OCI-LY1 (cell line): ENCODE data around the gene CYTH4.

Experiments used
- H2AFZ ChIP-seq: fragments of 200-600 bp; sonication (generic), shearing (Covaris generic); 2 replicates; pipeline ENCODE4 v1.6.0; 2014; ENCODE audit warnings: antibody characterized with exemption, mild to moderate bottlenecking, low read length
- H3F3A ChIP-seq: fragments of 200-600 bp; sonication (generic), shearing (Covaris generic); 2 replicates; pipeline ENCODE4 v1.6.0; 2014; ENCODE audit warnings: mild to moderate bottlenecking, antibody characterized with exemption, low read length, moderate library complexity; ENCODE audit not compliant: insufficient read depth
- H3K27ac ChIP-seq: fragments of 200-600 bp; sonication (generic); 2 replicates; pipeline ENCODE4 v1.5.1; 2014; ENCODE audit warnings: low read length, mixed run types, mild to moderate bottlenecking, low read depth; ENCODE audit not compliant: poor library complexity, severe bottlenecking
- H3K27me3 ChIP-seq: fragments of 200-600 bp; sonication (generic); 2 replicates; pipeline ENCODE4 v1.6.0; 2014; ENCODE audit warnings: antibody characterized with exemption, mild to moderate bottlenecking, low read length, moderate library complexity; ENCODE audit not compliant: insufficient read depth
- H3K36me3 ChIP-seq: fragments of 200-600 bp; sonication (generic); 2 replicates; pipeline ENCODE4 v1.6.1; 2014; ENCODE audit warnings: mild to moderate bottlenecking, antibody characterized with exemption, low read length, moderate library complexity, mixed read lengths; ENCODE audit not compliant: insufficient read depth
- H3K4me1 ChIP-seq: fragments of 200-600 bp; sonication (generic); 2 replicates; pipeline ENCODE4 v1.5.1; 2014; ENCODE audit warnings: mild to moderate bottlenecking, low read length, moderate library complexity; ENCODE audit not compliant: insufficient read depth, severe bottlenecking
- H3K4me2 ChIP-seq: fragments of 200-600 bp; sonication (generic), shearing (Covaris generic); 2 replicates; pipeline ENCODE4 v1.6.1; 2014; ENCODE audit warnings: low read length
- H3K4me3 ChIP-seq: fragments of 200-600 bp; sonication (generic); 2 replicates; pipeline ENCODE4 v1.5.1; 2014; ENCODE audit warnings: low read length, low read depth, mild to moderate bottlenecking, mixed read lengths; ENCODE audit not compliant: poor library complexity, severe bottlenecking
- H3K79me2 ChIP-seq: fragments of 200-600 bp; shearing (Covaris generic); 2 replicates; pipeline ENCODE4 v1.6.1; 2016; ENCODE audit warnings: mixed run types, low read length, mixed read lengths; ENCODE audit not compliant: insufficient read depth
- H3K9ac ChIP-seq: fragments of 200-600 bp; sonication (generic), shearing (Covaris generic); 2 replicates; pipeline ENCODE4 v1.6.1; 2014; ENCODE audit warnings: mild to moderate bottlenecking, low read length, mixed read lengths
- H3K9me2 ChIP-seq: fragments of 200-600 bp; sonication (generic), shearing (Covaris generic); 2 replicates; pipeline ENCODE4 v1.6.1; 2014; ENCODE audit warnings: low read depth, mild to moderate bottlenecking, low read length, mixed read lengths
- H3K9me3 ChIP-seq: fragments of 200-600 bp; shearing (Covaris generic); 2 replicates; pipeline ENCODE4 v1.6.1; 2014; ENCODE audit warnings: low read length, mixed read lengths
- H4K20me1 ChIP-seq: fragments of 200-600 bp; sonication (generic), shearing (Covaris generic); 2 replicates; pipeline ENCODE4 v1.6.0; 2016; ENCODE audit warnings: mild to moderate bottlenecking, low read length; ENCODE audit not compliant: insufficient read depth
- CTCF ChIP-seq: fragments of 200-600 bp; sonication (generic), shearing (Covaris generic); IDR thresholded peaks from 2 replicates; pipeline ENCODE4 v1.5.1; 2017; ENCODE audit warnings: mild to moderate bottlenecking, antibody characterized with exemption, low read length, moderate library complexity, mixed read lengths
- EZH2 ChIP-seq: fragments of 200-600 bp; sonication (generic), shearing (Covaris generic); IDR thresholded peaks from 2 replicates; pipeline ENCODE4 v1.8.0; 2017; ENCODE audit warnings: borderline replicate concordance, mixed run types, mild to moderate bottlenecking, antibody characterized with exemption, low read length, moderate library complexity, mixed read lengths

CYTH4 gene

GRCh38 chr22:37279331-37280181 lies 2.8 kb upstream of the CYTH4 start:
- Histone ChIP-seq H3K27me3 (peaks cover 11% of the 10 kb centered on the region; the same call in 1 of the 2 replicates), H2AFZ (no peak overlapping the region), H4K20me1 (no peaks in the 10 kb centered on the region), H3K4me2 (no peak overlapping the region), H3K27ac (no peak overlapping the region), H3K9me3 (no peaks in the 10 kb centered on the region; the same call in 1 of the 2 replicates), H3K9ac (no peak overlapping the region), H3F3A (no peaks in the 10 kb centered on the region), H3K9me2 (no peaks in the 10 kb centered on the region), H3K36me3 (no peaks in the 10 kb centered on the region; the same call in 1 of the 2 replicates), H3K4me3 (no peak overlapping the region), H3K79me2 (no peaks in the 10 kb centered on the region), H3K4me1 (peaks cover 31% of the 10 kb centered on the region)
- TF ChIP-seq EZH2: no peak
- TF ChIP-seq CTCF: no peak

DNA sequence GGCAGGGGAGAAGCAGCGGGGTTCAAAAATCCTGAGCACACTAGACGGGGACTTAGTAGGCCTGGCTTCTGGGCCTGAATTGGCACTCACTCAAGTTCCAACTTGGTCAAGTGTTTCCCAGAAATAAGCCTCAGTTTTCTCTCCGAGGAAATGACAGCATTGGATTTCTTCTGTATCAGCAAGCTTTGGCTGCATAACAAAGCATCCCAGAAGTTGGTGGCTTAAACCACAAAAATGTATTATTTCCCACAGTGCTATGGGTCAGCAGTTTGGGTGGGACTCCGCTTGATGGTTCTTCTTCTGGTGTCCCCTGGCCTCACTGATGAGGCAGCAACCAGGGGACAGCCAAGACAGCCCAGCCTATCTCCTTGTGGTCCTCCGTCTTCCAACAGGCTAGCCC lies 1.6 kb upstream of the CYTH4 start:
- Histone ChIP-seq H3K4me1 (peaks cover 33% of the 10 kb centered on the region), H3K36me3 (no peaks in the 10 kb centered on the region; the same call in 1 of the 2 replicates), H3K4me3 (no peak overlapping the region), H3K9me2 (no peaks in the 10 kb centered on the region), H3K79me2 (no peaks in the 10 kb centered on the region), H3K27ac (no peak overlapping the region), H4K20me1 (no peaks in the 10 kb centered on the region), H3K4me2 (no peak overlapping the region), H2AFZ (no peak overlapping the region), H3K9ac (no peak overlapping the region), H3K9me3 (no peaks in the 10 kb centered on the region; the same call in 1 of the 2 replicates), H3K27me3 (peaks cover 11% of the 10 kb centered on the region; the same call in 1 of the 2 replicates), H3F3A (no peaks in the 10 kb centered on the region)
- TF ChIP-seq CTCF (no peak), EZH2 (no peak)

- no peaks in the 10 kb centered on the region; the same call in 1 of the 2 replicates for H3K36me3 ChIP-seq
- no peak overlapping the region for H2AFZ ChIP-seq
- no peak overlapping the region for H3K9ac ChIP-seq
- H3K9me3 ChIP-seq: no peaks in the 10 kb centered on the region; the same call in 1 of the 2 replicates
- no peaks in the 10 kb centered on the region for H4K20me1 ChIP-seq
- peaks cover 33% of the 10 kb centered on the region for H3K4me1 ChIP-seq
- H3F3A ChIP-seq: no peaks in the 10 kb centered on the region
- peaks cover 11% of the 10 kb centered on the region; the same call in 1 of the 2 replicates for H3K27me3 ChIP-seq
- H3K27ac ChIP-seq: no peak overlapping the region
- TF ChIP-seq EZH2 (no peak), CTCF (no peak)
- no peak overlapping the region for H3K4me2 ChIP-seq
- H3K79me2 ChIP-seq: no peaks in the 10 kb centered on the region
- no peaks in the 10 kb centered on the region for H3K9me2 ChIP-seq
- no peak overlapping the region for H3K4me3 ChIP-seq
These were observed 1.1 kb upstream of the CYTH4 start for GRCh38 chr22:37281195-37281594.
